T-helper 2 cell treated with Interferon-gamma antibody and Interleukin-4, amounts not matched to agents 100 ng/mL and 5 ng/mL, for 36 hours (primary cell): Measurements from ENCODE around the gene TCF20. TPM values are rescaled to one million over a fixed set of nuclear protein-coding genes. Genes with fewer than 3 reads are reported as not detected.

Experiments used
- intact Hi-C: fragments of 100-400 bp; cut with micrococcal nuclease; formaldehyde crosslinking; loops from one replicate; pipeline ENCODE4 v1.15.1; 2023
- total RNA-seq: library from RNA; stranded (reverse); gene quantifications from 2 replicates; pipeline ENCODE4 v1.2.3, GENCODE V29; 2022

Gene TCF20
- total RNA-seq, 1 donor from 2014 or later: 75.8 TPM

DNA sequence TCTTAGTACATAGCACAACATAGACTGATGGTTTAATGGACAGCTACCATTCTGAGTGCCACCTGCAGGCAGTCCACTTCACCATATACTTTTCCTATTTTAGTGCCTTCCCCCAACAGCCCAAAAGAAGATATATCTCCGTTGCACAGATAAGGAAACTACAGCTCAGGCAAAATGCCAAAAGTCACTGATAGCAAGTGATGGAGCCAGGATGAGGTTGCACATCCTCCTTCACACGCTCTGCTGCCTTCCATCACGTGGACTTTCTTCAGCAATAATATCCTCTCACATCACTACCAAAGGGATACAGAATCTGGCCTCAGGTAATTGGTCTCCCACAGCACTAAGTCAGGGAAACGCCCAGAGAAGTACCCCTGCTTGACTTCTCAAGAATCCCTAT is 7.5 kb downstream of the TCF20 start:
- intact Hi-C loops: loop anchor here (10.0 kb wide), 1 partner anchor 88 kb away; no protein-coding TSS in a partner anchor

GRCh38 chr22:42261296-42261695 is 9.2 kb downstream of the TCF20 start:
- intact Hi-C loops: loop anchor here (10.0 kb wide), 1 partner anchor 86 kb away; no protein-coding TSS in a partner anchor

- intact Hi-C loops: no loop called here
These were observed 12.3 kb downstream of the TCF20 start for GRCh38 chr22:42258126-42258525.

DNA sequence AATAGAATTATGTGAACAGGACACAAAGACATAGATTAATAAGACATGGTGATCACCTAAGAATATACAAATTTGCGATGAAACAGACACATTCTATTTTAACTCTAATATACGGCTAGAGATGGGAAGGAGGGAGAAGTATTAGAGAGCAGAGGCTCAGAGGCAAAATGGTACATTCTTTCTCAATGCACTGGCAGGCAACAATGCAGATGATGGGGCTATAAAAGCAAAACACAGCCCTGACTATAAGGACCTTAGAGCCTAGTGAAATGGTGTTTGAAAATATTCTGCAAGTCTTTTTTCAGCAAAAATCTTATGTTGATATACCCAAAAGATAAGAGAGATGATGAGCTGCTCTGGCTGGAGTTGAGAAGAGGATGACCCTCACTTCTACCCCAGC is 13.1 kb downstream of the TCF20 start:
- intact Hi-C loops: no loop called here

DNA sequence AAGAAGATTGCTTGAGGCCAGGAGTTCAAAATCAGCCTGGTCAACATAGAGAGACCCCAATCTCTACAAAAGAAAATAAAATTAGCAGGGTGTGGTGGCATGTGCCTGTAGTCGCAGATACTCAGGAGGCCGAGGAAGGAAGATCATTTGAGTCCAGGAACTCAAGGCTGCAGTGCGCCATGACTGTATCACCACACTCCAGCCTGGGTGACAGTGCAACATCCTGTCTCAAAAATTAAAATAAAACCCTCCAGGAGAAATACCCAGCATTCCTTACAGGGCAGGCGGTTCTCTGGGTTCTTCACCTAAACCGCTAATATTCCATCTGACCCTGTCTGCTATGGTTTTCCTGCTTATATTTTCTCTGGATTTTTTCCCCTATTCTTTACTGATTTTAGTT is 13.5 kb downstream of the TCF20 start:
- intact Hi-C loops: no loop called here

GRCh38 chr22:42256220-42256619 is 14.2 kb downstream of the TCF20 start:
- intact Hi-C loops: no loop called here

DNA sequence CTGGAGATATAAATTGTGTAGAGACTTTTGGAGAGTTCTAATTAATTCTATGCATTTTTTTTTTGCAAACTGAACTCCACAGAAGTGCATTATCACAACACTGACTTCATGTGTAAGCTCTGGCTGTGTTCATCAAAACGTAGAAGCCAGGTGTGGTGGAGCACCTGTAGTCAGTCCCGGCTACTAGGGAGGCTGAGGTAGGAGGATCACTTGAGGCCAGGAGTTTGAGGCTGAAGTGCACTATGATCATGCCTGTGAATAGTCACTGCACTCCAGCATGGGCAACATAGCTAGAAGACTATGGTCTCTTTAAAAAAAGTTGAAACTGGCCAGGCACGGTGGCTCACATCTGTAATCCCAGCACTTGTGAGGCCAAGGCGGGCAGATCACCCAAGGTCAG is 20.6 kb downstream of the TCF20 start:
- intact Hi-C loops: no loop called here

DNA sequence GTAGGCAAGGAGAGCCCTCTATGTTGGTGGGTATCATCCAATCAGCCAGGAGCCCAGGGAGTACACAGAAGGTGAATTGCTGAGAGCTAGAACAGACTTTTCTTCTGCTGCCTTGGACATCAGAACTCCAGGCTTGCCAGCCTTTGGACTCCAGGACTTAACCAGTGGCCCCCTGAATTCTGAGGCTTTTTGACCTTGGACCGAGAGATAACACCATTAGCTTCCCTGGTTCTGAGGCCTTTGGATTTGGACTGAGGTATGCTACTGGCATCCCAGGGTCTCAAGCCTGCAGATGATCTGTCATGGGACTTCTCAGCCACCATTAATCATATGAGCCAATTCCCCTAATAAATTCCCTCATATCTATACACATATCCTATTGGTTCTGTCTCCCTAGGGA is 21.5 kb downstream of the TCF20 start:
- intact Hi-C loops: no loop called here

DNA sequence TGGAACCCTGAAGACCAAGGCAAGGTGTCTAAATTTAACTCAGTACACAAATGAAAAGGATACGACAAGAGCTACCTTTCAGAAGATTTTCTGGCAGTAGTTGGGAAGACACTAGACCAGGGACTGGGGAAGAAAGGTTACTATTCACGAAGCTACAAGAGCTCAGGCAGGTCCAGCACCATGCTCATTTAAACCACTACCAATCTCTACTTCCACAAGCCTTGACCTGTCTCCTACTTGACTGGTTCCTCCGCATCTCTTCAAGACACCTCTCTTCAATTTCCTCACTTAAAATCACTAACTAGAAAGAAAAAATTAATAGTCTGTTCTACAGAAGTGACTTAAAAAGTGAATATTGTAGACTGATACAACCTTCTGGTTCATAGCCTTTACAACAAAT is 22.9 kb downstream of the TCF20 start:
- intact Hi-C loops: no loop called here

- intact Hi-C loops: no loop called here
These were observed 26.7 kb downstream of the TCF20 start for GRCh38 chr22:42243802-42244060.

- intact Hi-C loops: no loop called here
These were observed 33.6 kb downstream of the TCF20 start for GRCh38 chr22:42236848-42237247.

GRCh38 chr22:42236268-42236667 is 34.2 kb downstream of the TCF20 start:
- intact Hi-C loops: no loop called here

- intact Hi-C loops: no loop called here
These were observed 36.6 kb downstream of the TCF20 start for GRCh38 chr22:42233879-42234278.

- intact Hi-C loops: no loop called here
These were observed 38.5 kb downstream of the TCF20 start for GRCh38 chr22:42231929-42232328.

- intact Hi-C loops: no loop called here
These were observed 40.9 kb downstream of the TCF20 start for GRCh38 chr22:42229455-42230149.

GRCh38 chr22:42228483-42228882 is 42.0 kb downstream of the TCF20 start:
- intact Hi-C loops: no loop called here

DNA sequence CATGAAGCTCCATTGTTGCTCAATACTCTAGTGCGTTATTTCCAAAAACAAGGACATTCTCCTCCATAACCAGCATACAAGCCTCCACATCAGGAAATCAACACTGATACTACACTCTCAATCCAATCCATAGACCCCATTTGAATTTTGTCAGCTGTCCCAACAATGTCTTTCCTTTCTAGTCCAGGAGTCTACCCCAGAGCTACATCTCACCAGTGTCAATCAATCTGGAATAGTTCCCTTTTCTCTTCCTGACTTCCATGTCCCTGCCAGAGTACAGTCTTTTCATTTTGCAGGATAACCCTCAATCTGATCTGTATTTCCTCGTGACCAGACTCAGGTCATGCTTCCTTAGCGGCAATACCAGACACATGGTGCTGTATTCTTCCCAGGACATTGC is 43.0 kb downstream of the TCF20 start:
- intact Hi-C loops: no loop called here

DNA sequence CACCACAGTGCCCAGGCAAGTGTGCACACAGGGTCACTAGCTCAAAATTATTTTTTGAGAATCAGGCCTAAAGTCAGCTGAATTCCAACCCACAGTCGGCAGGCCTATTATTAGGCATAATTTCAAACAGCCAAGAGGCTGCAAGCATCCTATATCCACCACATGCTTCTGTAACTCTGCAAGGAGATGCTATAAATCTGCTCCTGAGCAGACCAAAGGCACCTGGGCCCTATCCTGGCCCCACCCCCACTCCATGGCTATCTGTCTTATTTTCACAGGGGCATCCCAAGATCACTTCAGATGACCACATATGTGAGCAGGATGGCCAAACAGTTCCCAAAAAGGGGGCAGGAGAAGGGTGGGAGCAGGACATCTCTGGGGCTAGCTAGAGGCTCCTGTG is 44.6 kb downstream of the TCF20 start:
- intact Hi-C loops: no loop called here

GRCh38 chr22:42222140-42222539 is 48.3 kb downstream of the TCF20 start:
- intact Hi-C loops: no loop called here

Other genes starting within 250 kb of the TCF20 start
- 37.9 and 38.7 TPM in 2 replicates for gene NAGA, start 199.8 kb downstream of the TCF20 start, total RNA-seq
- gene PHETA2, start 196.4 kb downstream of the TCF20 start, total RNA-seq: 4.0 and 4.2 TPM in 2 replicates
- 98.6 and 105 TPM in 2 replicates for gene SMDT1, start 191.0 kb downstream of the TCF20 start, total RNA-seq
- gene NDUFA6, start 179.9 kb downstream of the TCF20 start, total RNA-seq: 74.3 and 80.7 TPM in 2 replicates
- gene CYP2D6, start 139.8 kb downstream of the TCF20 start, total RNA-seq: 4.5 and 5.8 TPM in 2 replicates
- 0.05 and 0.11 TPM in 2 replicates for gene NFAM1, start 161.8 kb upstream of the TCF20 start, total RNA-seq
- 76.9 and 81.2 TPM in 2 replicates for gene RRP7A, start 249.1 kb upstream of the TCF20 start, total RNA-seq